GM21360 (cell line): ENCODE measurements around the gene MAGEA10.
"Not testable (repeated sequence)": the region's sequence is repeated elsewhere in the genome, so short reads cannot be mapped to it uniquely, and the experiment has no call there.

Experiments
- ATAC-seq: cut with Tn5 transposase; IDR thresholded peaks from one replicate; pipeline ENCODE4 v1.9.1; 2021; ENCODE audit warnings: mild to moderate bottlenecking, moderate library complexity; ENCODE audit not compliant: unreplicated experiment

MAGEA10 gene

DNA sequence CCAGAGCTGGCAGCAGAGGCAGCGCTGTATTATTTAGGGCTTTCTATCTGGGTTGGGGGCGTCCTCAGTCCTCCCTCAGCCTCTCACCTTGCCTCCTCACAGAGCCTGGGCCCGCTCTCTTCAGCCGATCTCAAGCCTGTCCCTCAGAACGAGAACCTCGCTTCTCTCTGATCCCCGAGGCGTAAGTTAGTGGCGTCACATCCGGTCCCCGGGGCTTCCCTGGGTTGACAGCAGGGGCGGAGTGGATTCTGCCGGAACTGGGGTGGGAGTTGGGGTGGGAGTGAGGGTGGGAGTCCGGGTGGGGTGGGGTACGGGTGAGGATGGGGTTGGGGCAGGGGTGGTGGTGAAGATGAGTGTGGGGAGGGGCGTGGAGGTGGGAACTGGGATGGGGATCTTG, at the start of gene MAGEA10:
TSS of gene MAGEA10 (minus strand) at position 190 of the 397 bp plus-strand sequence. CDS start 2,957 bp downstream, outside the sequence.
- ATAC-seq: no peak

DNA sequence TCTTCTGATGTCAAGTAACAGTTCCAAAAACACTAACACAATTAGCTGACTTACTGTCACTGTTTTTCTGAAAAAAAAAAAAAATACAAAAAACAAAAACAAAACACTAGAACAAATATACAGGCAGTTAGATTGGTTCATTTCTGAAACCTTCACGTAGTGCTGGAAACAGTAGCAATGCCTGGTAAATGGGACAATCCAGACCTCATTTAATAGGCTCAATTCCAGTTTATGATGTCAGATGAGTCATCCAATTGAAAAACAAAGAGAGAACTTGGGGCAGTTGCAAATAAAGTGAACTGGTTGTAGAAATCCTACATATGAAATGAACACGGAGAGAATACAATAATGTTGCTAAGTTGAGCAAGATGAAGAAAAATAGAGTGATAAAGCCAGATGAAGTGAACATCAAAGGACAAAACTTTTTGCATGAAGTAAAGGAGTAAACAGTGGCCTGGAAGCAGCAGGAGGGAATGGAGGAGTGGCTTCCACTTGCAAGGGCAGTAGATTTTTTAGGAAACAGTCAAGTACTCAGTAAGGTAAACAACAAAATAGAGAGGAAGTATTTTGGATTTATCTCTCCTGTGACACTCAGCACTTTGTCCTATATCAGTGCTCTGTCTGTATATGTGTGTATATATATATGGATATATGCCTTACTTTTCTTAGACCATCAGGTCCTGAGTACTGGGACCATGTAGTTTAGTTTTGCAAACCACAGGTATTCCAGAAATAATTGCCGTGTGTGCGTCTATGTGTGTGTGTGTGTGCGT, 39.3 kb upstream of the MAGEA10 start:
- no peak for ATAC-seq

DNA sequence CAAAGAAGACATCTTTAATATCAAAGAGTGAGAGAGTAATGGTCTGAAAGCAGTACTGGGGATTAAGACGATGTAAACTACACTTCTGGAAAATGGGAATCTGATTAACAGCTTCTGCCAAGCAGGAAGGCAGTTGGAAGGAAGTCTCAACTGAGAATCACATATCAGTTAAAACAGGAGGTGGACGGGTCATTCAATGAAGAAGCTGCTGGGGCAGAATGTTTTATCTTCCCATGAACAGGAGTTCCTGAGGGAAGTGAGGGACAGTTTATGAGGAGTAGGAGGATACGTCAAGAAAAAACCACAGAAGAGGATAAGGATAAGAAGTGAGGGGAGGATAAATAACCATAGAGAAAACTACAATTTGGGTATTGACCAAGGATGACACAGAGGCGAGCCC, 38.7 kb upstream of the MAGEA10 start:
- no peak for ATAC-seq

DNA sequence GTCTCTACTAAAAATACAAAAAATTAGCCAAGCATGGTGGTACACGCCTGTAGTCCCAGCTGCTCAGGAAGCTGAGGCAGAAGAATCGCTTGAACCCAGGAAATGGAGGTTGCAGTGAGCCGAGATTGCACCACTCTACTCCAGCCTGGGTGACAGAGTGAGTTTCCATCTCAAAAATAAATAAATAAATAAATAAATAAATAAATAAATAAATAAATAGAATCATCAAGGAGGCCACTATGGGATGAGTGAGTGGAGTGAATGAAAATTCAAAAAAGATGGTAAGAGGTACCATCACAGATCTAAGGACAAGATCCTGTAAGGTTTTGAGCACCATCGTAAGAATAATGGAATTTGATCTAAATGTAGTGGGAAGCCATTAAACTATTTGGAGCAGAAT, 37.5 kb upstream of the MAGEA10 start:
- ATAC-seq: not testable (repeated sequence)

DNA sequence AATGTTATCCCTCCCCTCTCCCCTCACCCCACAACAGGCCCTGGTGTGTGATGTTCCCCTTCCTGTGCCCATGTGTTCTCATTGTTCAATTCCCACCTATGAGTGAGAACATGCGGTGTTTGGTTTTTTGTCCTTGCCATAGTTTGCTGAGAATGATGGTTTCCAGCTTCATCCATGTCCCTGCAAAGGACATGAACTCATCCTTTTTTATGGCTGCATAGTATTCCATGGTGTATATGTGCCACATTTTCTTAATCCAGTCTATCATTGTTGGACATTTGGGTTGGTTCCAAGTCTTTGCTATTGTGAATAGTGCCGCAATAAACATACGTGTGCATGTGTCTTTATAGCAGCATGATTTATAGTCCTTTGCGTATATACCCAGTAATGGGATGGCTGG, 35.5 kb upstream of the MAGEA10 start:
- not testable (repeated sequence) for ATAC-seq

DNA sequence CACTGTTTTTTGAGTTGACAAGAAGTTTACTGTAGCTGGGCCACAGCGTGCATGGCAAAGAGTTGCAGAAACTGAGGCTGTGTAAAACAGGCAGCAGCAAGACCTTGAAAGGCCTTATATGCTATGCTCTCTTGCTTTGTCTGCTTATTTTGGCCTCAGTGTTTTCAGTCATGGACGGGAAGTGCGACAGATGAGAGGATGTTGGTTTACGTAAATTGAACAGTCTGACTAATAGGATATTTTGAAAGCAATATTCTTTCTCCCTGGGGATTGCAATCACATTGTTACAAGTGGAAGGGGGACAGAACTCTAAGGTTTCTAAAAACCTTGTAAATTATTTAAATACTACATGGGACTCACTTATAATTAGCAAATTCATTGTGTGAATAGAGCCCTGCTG, 32.2 kb upstream of the MAGEA10 start:
- no peak for ATAC-seq

DNA sequence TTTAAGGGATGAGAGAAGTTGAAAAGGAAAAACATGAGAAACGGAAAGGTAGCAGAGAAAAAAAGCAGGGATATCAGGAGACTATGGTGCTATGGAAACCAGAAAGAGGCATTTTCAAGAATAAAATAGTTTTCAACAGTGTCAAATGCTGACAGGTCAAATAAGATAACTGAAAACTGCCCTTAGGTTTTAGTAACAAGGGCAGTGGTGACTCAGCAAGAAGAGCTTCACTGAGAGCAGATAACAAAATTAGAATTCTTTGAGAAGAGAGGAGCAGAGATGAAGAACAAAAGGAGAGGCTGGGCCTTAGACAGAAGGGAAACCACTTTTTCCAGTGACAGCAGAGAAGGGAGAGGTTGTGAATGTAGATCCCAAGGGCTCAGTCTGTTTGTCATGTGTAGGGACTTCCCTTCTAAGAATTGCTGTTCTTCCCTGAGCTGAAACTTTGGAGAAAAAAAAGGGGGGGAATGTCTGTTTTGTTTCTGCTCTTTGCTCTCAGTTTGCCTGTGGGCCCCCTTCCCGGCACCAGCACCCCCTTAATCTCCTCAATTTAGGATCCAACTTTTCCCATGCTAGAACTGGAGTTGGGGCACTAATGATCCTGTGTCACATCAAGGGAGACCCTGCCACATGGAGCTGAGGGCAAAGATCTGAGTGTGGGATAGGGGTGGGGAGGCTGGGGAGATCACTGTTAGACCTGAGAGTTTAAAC, 26.8 kb upstream of the MAGEA10 start:
- ATAC-seq: no peak

DNA sequence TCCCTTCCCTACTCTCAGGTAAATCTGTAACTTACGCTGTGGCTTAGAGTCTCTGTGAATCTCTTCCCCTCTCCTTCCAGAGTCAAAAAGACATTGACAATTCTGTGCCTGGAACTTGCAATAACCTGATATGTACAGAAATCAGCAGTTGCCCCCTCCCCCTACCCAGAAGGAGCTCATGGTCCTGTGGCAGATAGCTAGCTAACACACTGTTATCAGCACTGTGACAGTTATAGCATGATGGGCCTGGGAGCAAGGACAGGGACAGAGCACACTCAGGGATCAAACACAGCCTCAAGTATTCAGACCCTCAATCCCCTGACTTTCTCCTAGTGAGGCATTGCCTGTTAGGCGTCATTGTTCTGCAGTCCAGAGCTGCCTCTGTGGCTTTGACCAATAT, 18.7 kb upstream of the MAGEA10 start:
- ATAC-seq: no peak

DNA sequence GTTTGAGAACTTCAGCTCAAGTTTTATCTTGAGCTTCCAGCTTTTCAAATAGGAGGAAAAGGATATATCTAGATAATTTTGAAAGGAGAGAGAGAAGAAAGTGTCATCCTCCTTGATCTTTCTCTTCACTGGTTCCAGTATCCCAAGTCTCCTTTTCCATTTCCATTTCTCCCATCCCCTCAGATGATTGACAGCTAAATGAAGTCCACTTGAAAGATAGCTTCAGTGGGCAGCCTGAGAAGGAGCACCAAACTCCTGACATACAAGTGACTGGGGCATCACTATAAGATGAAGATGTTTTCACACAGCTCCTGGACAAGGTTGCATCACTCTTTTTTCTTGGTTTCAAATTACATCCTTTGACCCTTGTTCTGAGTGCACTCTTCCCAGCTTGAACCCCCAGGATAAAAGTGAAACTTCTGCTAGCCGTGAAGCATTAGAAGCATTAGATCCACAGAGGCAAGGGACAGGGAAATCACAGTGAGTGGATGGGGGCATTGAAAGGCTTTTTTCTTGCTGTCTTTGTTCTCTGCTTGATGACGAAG, 17.5 kb upstream of the MAGEA10 start:
- no peak for ATAC-seq

DNA sequence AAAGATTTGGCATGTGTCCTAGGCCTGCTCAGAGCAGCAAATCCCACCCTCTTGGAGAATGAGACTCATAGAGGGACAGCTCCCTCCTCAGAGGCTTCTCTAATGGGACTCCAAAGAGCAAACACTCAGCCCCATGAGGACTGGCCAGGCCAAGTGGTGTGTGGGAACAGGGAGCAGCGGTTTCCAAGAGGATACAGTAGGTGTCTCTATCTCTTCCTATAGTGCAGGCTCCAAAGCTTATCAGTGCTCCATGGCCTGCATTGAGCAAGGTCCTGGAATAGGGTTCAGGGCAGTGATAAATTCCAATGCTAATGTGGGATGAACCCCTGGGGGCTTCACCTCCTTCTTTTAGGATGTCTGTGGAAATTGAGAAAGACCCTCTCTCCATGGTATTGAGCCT, 15.7 kb upstream of the MAGEA10 start:
- ATAC-seq: no peak

DNA sequence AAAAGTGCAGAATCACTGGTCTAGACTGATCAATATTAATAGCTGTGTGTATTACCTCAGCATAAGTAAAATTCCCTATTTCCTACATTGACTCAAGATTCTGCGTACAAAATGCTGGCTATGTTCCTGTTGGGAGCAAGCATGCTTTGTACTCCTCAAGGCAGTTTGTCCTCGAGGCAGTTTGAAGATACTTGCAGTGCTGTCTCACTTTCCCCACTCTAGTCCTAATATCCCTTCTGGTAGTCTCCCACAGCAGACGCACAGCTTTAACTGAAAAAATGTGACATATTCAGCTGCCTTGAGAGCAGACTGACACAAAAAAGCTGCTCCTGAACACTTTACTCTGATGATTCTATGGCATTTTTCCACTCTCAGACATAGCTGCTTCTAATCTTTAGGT, 12.9 kb upstream of the MAGEA10 start:
- ATAC-seq: no peak

DNA sequence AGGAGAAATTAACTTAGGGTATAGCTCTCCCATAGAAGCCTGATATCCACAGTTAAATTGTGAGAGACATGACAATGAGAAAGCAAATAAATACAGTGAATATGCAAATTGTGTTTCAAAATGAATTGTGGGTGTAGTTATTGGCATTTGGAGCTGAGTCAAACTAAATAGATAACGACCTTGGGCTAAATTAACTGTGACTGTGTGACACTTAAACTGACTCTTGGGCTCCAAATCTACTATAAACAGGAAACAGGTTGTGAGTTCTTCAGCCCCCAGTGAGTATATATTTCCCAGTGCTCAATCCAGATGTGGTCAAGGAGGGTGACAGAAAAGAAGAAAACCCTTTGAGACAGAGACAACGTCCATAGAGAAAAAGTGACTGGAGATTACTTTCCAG, 11.3 kb upstream of the MAGEA10 start:
- no peak for ATAC-seq

DNA sequence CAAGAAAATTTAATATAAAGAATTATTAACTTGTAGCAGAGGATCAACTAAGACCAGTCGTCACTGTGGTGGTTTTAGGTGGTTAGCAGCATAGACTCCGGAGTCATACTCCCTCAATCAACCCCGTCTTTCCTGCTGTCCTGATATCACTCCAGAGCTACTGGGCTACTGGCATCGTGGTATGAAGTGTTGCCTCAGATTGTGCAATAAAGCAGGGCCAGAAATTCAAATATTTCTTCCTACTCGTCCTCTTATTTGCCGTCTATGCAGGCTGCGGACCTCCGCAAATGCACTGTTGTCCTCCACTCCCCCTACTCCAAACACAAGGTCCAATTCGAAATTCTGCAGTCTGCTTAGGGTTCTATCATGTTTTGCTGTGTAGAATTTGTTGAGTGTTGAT, 1.2 kb upstream of the MAGEA10 start:
- ATAC-seq: no peak

DNA sequence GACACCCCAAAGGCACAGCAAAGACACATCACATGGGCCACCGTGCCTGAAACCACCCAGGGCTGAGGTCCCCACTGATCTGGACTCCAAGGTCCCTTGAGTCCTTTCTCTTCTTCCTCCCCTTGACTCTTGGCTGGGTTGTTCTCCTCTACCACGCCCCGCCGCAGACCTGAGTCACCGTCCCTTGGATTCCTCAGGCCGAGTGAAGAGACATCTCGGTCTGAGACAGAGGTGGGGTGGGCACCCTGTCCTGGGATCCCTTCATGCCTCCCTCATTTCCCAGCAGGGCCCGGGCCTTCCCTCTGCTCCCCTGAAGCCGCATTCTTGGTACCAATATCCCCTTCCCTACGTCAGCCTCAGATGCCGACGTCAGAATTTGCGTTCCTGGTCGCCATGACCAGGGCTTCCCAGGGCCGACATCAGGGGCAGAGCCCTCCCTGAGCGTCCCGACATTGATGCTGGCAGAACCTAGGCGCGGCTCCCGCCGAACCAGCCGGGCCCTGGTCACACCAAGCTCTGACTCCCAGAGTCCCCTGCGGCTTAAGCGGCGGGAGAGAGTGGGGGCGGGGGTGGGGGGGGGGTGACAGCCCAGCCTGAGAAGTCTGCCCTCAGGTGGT, 498 bp downstream of the MAGEA10 start:
- ATAC-seq: no peak

DNA sequence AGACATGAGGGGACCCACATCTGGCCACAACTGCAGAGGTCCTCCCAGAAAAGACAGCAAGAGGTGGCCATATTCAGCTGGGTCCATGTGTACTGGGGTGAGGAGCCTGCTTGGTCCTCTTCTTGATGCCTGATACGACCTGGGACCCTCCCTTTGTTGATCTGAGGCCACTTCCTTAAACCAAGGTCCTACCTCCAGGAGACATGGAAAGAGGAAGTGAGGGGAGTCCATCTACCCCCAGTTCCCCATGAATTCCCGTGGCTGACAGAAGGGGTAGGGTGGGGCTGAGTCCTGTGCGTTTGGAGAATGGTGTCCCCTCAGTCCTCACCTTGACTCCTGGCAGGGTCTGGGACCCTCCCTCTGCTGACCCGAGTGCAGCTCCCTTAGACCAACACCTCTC, 2.1 kb downstream of the MAGEA10 start:
- no peak for ATAC-seq

DNA sequence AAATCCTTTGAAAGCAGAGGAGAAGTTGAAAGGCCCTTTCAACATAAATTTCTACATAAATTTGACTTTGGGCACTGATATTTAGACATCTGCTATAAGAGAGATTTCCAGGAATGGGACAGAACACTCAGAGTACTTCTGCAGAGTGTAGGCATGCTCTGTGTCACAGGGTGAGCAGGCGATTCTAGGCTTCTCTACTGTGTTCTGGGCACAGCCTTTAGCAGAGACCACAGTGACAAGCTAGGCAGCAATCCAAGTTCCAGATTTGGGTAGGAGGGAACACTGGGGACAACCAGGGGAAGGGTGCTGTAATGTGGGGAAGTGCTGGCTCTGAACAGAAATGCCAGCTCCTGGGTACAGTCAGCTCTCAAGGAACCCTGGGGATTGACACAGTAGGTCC, 6.9 kb downstream of the MAGEA10 start:
- no peak for ATAC-seq

DNA sequence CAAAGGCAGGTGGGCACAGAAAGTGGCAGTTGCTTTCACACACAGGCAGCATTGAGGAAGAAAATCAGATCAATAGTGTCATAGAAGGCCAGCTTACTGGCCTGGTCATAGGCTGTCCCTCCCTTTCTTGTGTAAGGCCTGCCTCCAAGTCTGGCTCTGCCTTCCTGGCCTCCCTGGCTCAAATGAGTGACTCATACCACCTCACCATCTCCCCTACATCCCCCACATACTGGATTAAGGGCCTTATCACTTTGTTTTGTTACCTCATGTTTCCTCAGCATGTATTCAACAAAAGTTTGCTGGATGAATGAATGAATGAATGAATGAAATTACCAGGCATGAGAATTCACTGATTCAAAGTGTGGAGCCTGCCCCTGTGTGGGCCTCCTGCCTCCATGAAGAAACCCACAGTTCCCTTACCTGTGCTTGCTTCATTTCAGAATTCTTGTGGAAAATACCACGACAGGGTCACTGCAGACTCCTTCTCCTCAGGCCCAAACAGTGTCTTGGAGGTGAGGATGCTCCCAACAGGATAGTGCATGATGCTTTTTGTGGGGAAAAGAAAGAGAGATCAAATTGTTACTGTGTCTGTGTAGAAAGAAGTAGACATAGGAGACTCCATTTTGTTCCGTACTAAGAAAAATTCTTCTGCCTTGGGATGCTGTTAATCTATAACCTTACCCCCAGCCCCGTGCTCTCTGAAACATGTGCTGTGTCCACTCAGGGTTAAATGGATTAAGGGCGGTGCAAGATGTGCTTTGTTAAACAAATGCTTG, 9.1 kb downstream of the MAGEA10 start:
- ATAC-seq: not testable (repeated sequence)

DNA sequence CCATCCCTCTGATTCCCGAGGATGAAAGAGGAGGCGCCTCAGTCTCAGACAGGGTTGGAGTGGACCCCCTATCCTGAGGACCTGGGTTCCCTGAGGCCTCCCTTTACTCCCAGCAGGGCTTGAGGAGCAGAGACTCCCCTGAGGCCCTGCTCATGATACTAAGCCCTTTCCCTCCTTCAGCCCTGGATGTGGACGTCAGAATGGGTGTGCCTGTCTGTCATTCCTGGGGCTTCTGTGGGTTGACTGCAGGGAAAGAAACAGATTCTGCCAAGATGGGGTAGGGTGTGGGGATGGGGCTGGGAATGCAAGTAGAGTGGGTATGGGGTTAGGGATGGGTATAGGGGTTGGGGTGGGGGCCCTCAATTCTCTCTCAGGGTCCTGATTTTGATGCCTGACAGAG, 21.1 kb downstream of the MAGEA10 start:
- ATAC-seq: no peak

DNA sequence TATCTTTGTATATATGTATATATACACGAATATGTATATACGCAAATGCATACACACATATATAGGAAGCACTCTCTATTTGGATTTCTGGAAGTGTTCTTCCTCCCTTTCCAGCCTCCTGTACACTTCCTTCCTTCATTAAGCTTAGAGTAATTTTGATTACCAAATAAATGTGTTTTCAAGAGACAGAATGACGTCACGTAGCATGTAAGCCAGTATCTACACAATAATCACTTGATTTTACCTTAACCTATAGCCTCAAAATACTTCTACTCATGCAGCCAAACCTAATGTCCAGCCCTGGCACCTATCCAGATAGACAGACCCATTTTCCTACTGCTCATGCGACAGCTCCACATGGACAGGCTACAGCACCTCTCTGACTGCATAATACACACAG, 29.9 kb downstream of the MAGEA10 start:
- no peak for ATAC-seq

DNA sequence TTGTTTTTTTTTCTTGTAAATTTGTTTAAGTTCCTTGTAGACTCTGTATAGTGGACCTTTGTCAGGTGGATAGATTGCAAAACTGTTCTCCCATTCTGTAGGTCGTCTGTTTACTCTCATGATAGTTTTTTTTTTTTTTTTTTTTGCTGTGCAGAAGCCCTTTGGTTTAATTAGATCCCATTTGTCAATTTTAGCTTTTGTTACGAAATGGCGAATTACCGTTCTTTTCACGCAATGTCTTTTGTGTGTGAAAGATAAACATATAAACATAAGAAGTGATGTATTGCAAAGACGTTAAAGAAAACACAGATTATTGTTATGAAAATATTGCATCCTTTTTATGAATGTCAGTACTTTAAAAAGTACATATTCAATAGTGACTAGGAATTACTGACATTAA, 34.5 kb downstream of the MAGEA10 start:
- no peak for ATAC-seq

DNA sequence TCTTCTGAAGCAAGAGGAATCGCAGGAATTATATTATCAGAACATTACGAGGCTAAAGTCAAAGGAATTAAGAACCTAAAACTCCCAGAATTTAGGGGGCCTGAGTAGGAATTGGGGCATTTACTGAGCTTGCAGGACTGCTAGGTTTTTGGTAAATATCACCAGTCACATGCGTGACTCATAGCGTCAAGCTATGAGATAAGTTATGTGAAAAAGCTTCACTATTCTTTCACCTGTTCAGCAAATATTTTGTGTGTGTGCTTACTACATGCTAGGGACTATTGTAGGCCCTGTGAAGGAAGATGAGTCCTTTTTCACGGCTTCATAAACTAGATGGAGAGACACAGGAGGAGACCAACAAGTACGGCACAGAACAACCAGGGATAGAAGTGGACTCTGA, 52.2 kb downstream of the MAGEA10 start:
- ATAC-seq: no peak
